K562 treated with DMSO at 1 percent for 4 hours (cell line): Measurements from ENCODE around the gene AUH. TPM values are rescaled to one million over a fixed set of nuclear protein-coding genes. Genes with fewer than 3 reads are reported as not detected.

Source experiments
- total RNA-seq: library from RNA; unstranded; fragments of 300-600 nt; gene quantifications from 2 replicates; pipeline ENCODE4 v1.2.3, GENCODE V29; 2022; ENCODE audit not compliant: insufficient read depth

The AUH gene
- total RNA-seq, result 3.8 and 4.4 TPM in 2 replicates

GRCh38 chr9:91361291-91362050, at the start of gene AUH:
AUH (minus strand) TSS chr9:91361918; CDS start chr9:91361889, 29 bp downstream.

Other genes starting within 250 kb of the AUH start
- 24.9 and 27.9 TPM in 2 replicates for gene NFIL3, start 61.9 kb upstream of the AUH start, total RNA-seq